ENCODE measurements around the gene CD3G.

The CD3G gene

DNA sequence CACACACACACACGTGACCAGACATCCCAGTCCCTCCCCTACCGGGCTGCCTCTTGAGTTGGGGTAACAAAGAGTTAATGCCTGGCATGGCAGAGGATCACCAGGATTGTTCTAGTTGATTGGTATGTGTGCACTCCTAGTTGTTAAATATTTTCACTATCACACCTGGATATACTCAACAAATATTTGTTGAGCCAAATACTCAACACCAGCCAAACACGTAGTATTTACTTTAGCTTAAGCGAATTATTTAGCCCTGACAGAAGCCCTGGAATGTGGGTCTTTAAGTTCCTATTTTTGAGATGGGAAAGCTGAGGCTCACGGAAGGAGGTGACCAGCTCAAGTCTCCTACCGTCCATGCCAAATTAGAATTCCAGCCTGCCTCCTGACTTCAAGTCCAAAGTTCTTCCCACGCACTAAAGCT lies 29.1 kb upstream of the CD3G start:
- Mint-ChIP-seq H3K4me1 (peaks cover 89% of the 10 kb centered on the region), H3K36me3 (ENCODE audit: low read depth) (peaks cover 52% of the 10 kb centered on the region), H3K4me3 (no peak overlapping the region), H3K9me3 (no peaks in the 10 kb centered on the region), H3K27me3 (no peaks in the 10 kb centered on the region), H3K27ac (peak overlapping the region; percentile 73)
- no peak for ATAC-seq
- no peak for DNase-seq

DNA sequence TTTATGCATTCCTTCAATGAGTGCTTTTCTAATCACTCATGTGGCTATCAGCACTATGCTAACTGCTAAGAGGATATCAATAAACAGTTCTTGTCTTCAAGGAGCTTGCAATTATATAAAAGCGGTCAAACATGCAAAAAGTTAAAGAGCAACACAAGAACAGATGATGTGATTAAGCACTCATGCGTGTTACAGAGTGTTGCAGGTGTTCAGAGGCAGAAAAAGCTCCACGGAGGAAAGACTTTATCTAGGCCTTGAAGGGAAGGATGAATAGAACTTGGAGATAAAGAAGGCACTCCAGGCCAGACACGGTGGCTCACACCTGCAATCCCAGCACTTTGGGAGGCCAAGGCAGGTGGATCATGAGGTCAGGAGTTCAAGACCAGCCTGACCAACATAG lies 26.0 kb upstream of the CD3G start:
- Mint-ChIP-seq H3K9me3 (no peaks in the 10 kb centered on the region), H3K4me3 (no peak overlapping the region), H3K27ac (no peak overlapping the region), H3K36me3 (ENCODE audit: low read depth) (peaks cover 26% of the 10 kb centered on the region), H3K27me3 (no peaks in the 10 kb centered on the region), H3K4me1 (peaks cover 80% of the 10 kb centered on the region)
- no peak for ATAC-seq
- DNase-seq: no peak

DNA sequence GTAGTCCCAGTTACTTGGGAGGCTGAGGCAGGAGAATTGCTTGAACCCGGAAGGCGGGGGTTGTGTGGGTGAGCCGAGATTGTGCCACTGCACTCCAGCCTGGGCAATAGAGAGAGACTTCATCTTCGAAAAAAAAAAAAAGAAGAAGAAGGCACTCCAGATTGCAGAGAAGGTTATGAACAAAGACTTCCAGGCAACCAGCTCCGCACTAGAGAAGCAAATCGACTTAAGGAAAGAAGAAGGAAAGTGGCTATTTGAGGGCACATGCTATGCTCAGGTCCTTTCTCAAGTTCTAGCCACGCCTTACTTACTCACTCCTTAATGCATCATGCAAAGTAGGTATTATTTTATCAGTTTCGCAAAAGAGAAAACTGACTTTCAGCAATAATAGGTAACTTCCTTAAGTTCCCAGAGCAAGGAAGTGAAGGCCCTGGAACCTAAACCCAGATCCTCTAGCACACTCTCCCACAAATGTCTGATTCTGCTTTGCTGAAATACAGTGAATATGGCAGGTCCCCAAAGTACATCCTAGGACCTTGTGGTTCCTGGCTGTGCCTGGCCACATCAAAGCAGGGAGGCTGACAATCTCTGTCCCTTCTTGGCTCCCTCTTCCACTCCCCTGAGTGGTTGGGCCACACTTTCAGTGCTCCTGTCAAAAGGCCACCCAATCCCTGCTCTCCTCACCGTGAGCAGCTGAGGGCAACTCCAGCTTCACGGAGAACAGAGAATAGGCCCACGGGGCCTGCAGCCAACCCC lies 25.4 kb upstream of the CD3G start:
- peaks cover 82% of the 10 kb centered on the region for H3K4me1 Mint-ChIP-seq
- ATAC-seq: no peak
- peaks cover 24% of the 10 kb centered on the region for H3K36me3 Mint-ChIP-seq (ENCODE audit: low read depth)
- H3K27ac Mint-ChIP-seq: no peak overlapping the region
- H3K27me3 Mint-ChIP-seq: no peaks in the 10 kb centered on the region
- no peaks in the 10 kb centered on the region for H3K9me3 Mint-ChIP-seq
- no peak for DNase-seq
- no peak overlapping the region for H3K4me3 Mint-ChIP-seq

DNA sequence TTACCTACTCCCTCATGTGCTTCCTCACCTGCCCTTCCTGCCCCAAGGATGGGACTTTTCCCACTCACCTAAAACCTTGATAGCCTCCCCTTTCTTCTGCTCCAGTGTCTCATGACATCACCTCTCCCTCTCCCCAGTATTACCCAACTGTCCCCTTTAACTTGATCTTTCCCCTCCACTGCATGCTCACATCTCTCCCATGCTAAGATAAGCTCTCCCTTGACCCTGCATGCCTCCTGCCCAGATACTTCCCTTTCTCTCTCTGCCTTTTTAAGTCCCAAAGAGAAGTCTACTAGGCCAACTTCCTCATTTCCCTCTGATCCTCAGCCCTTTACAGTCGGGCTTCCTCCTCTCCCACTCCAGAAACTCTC lies 24.8 kb upstream of the CD3G start:
- Mint-ChIP-seq H3K9me3 (no peaks in the 10 kb centered on the region), H3K4me1 (peaks cover 76% of the 10 kb centered on the region), H3K36me3 (ENCODE audit: low read depth) (peaks cover 18% of the 10 kb centered on the region), H3K27me3 (no peaks in the 10 kb centered on the region), H3K4me3 (no peak overlapping the region), H3K27ac (peak overlapping the region; percentile 19)
- no peak for DNase-seq
- no peak for ATAC-seq

DNA sequence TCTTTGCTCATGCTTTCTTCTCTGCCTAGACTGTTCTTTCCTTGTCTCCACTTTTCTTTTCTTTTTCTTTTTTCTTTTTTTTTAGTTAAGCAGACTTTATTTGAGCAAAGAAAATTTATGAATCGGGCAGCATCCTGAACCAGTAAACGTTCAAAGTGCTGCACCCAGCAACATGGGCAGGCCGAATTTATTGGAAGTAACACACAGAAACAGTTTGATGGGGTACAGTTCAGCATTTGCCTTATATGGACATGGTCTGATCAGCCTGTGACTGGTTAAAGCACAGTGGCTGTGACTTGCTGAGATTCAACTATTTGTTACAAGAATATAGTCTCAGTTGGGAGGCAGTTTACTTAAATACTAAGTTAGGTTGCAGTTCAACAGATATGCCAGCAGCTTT lies 23.6 kb upstream of the CD3G start:
- H3K27ac Mint-ChIP-seq: no peak overlapping the region
- H3K9me3 Mint-ChIP-seq: no peaks in the 10 kb centered on the region
- H3K4me3 Mint-ChIP-seq: no peak overlapping the region
- no peak for ATAC-seq
- H3K27me3 Mint-ChIP-seq: no peaks in the 10 kb centered on the region
- peaks cover 66% of the 10 kb centered on the region for H3K4me1 Mint-ChIP-seq
- no peak for DNase-seq
- peaks cover 13% of the 10 kb centered on the region for H3K36me3 Mint-ChIP-seq (ENCODE audit: low read depth)

DNA sequence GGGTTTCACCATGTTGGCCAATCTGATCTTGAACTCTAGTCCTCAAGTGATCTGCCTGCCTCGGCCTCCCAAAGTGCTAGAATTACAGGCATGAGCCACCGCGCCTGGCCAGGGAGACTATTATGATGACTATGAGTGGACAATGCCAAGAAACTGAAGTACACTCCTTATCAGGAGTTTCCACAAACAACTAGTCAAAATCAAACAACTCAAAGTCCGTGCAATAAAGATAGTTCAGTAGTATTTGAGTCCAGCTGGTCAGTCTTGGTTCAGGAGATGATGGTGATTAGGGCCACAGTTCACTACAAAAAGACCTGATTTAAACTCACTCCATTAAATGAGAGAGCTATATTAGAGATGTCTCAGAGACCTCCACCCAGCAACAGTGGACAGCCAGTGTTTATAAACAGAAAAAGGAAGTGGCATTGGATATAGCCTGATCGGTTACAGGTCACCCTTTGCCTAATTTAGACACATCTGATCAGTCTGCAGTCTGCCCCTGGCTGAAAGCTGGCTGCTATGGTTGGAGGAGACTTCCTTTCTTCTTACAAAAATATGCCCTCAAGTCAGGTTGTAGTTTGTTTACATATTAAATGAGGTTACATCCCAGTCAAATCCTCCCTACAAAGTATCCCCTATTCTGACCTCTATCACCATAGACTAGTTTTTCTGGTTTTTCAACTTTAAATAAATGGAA lies 22.6 kb upstream of the CD3G start:
- DNase-seq (no peak), ATAC-seq (no peak)
- Mint-ChIP-seq H3K27ac (peak overlapping the region; percentile 41), H3K4me3 (no peak overlapping the region), H3K36me3 (ENCODE audit: low read depth) (peaks cover 10% of the 10 kb centered on the region), H3K27me3 (no peaks in the 10 kb centered on the region), H3K4me1 (peaks cover 56% of the 10 kb centered on the region), H3K9me3 (no peaks in the 10 kb centered on the region)

DNA sequence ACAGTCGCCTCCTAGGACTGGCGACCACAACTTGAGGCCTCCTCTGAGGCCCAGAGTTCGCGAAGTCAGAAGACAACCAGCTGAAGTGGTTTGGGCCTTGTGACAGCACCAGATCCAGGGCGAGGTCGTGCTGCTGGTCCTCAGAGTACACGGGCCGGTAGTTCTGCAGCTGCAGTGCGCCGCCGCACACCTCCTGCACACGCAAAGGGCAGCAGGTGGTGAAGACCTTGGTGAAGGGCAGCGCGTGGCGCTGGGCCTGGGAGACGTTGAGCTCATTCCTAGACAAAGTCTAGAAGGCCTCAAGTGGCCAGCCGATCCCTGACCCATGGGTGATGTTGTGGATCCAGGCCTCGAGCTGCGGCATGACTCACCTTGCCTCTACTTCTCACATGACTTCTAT lies 21.4 kb upstream of the CD3G start:
- no peak overlapping the region for H3K27ac Mint-ChIP-seq
- H3K9me3 Mint-ChIP-seq: no peaks in the 10 kb centered on the region
- peaks cover 46% of the 10 kb centered on the region for H3K4me1 Mint-ChIP-seq
- H3K4me3 Mint-ChIP-seq: no peak overlapping the region
- H3K36me3 Mint-ChIP-seq (ENCODE audit: low read depth): peaks cover 3% of the 10 kb centered on the region
- H3K27me3 Mint-ChIP-seq: no peaks in the 10 kb centered on the region
- ATAC-seq (no peak), DNase-seq (no peak)

DNA sequence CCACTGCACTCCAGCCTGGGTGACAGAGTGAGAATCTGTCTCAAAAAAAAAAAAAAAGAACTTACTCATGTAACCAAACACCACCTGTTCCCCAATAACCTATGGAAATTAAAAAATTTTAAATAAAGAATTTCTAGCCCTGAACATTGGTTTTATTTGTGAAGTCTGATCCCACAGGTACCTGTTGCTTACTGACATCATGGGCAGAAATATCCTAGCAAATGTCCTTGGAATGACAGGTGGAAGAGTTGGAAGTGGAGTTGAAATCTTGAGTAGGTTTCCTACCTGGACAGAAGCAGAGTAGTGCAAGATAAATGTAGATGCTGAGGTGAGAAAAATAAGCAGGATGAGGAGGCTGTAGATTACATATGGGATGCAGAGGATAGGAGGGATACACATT lies 18.9 kb upstream of the CD3G start:
- no peak overlapping the region for H3K27ac Mint-ChIP-seq
- DNase-seq (no peak), ATAC-seq (no peak)
- no peak overlapping the region for H3K4me3 Mint-ChIP-seq
- H3K36me3 Mint-ChIP-seq (ENCODE audit: low read depth): peaks cover 6% of the 10 kb centered on the region
- H3K9me3 Mint-ChIP-seq: no peaks in the 10 kb centered on the region
- H3K27me3 Mint-ChIP-seq: no peaks in the 10 kb centered on the region
- H3K4me1 Mint-ChIP-seq: peaks cover 23% of the 10 kb centered on the region

DNA sequence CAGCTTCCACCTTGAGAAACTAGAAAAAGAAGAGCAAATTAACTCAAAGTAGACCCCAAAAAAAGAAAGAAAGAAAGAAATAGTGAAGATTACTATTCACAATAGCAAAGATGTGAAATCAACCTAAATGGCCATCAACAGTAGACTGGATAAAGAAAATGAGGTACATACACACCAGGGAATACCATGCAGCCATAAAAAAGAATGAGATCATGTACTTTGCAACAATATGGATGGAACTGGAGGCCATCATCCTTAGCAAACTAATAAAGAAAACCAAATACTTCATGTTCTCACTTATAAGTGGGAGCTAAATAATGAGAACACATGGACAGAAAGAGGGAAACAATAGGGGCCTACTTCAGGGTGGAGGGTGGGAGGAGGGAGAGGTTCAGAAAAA lies 15.4 kb upstream of the CD3G start:
- DNase-seq (no peak), ATAC-seq (no peak)
- Mint-ChIP-seq H3K27me3 (no peaks in the 10 kb centered on the region), H3K9me3 (no peaks in the 10 kb centered on the region), H3K27ac (no peak overlapping the region), H3K4me1 (peaks cover 8% of the 10 kb centered on the region), H3K4me3 (no peak overlapping the region), H3K36me3 (ENCODE audit: low read depth) (peaks cover 5% of the 10 kb centered on the region)

DNA sequence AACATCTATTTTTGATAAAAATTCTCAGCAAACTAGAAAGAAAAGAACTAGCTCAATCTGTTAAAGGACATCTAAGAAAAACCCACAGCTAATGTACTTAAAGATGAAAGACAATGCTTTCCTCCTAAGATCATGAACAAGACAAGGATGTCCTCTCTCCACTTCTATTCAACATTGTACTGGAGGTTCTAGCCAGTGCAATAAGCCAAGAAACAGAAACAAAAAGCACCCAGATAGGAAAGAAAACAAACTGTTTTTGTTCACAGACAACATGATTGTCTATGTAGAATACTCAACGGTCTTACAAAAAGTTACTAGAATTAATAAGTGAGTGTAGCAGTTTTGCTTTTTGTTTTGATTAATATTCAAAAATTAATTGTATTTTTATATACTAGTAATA lies 9.4 kb upstream of the CD3G start:
- Mint-ChIP-seq H3K9me3 (no peaks in the 10 kb centered on the region), H3K4me1 (peaks cover 49% of the 10 kb centered on the region), H3K27ac (peak overlapping the region; percentile 70), H3K27me3 (no peaks in the 10 kb centered on the region), H3K36me3 (ENCODE audit: low read depth) (peaks cover 29% of the 10 kb centered on the region), H3K4me3 (peak overlapping the region; percentile 35)
- no peak for DNase-seq
- no peak for ATAC-seq

DNA sequence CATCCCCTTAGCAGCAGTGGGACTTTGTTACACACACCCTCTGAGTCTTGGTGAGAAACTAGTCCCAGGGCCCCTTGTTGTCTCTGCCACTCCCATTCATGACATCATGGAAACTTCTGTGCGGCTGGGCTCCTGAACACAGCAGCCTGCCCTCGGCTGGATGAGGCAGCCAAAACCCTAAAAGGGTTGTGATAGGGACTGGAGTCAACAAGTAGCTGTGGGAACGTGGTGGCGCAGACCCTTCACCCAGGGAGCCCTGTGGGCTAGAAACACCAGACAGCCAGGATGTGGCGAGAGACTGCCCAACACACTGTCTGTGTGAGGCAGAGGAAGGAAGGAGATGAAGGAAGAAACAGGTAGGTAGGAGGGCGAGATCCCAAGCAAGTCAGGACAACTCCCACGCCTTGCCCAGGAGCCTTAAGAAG lies 5.5 kb upstream of the CD3G start:
- ATAC-seq (peak; percentile 76), DNase-seq (peak; percentile 87)
- Mint-ChIP-seq H3K27me3 (no peaks in the 10 kb centered on the region), H3K4me1 (peaks cover 56% of the 10 kb centered on the region), H3K36me3 (ENCODE audit: low read depth) (peaks cover 51% of the 10 kb centered on the region), H3K27ac (peak overlapping the region; percentile 92), H3K4me3 (peak overlapping the region; percentile 88), H3K9me3 (no peaks in the 10 kb centered on the region)

DNA sequence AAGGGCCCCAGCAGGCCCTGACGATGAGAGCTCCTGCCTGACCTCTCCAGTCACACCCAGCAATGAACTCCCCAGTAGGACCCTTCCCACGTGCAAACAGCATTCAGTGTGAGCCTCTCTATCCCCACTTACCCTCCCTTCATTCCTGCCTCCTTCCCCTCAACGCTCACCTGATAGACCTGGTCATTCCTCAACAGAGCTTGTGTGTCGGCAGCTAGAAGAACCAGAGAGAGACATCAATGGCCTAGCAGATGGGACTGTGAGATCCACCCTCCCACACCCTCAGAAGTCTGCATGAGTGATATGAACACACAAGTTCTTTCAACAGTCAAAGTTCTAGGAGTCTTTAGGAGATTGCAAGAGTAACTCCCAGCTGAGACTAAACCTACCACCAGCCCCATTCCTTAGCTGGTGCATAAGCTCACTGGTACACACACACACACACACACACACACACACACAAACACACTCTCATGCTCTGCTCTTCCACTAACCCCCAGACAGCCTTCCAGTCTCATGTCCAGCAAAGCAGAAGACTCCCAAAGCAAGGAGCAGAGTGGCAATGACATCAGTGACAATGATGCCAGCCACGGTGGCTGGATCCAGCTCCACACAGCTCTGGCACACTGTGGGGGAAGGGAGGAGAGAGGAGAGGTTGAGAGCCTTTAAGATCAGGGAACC lies 4.7 kb upstream of the CD3G start:
- Mint-ChIP-seq H3K27me3 (no peaks in the 10 kb centered on the region), H3K36me3 (ENCODE audit: low read depth) (peaks cover 51% of the 10 kb centered on the region), H3K9me3 (no peaks in the 10 kb centered on the region), H3K4me3 (peak overlapping the region; percentile 88), H3K4me1 (peaks cover 58% of the 10 kb centered on the region), H3K27ac (peak overlapping the region; percentile 92)
- DNase-seq: no peak
- no peak for ATAC-seq

DNA sequence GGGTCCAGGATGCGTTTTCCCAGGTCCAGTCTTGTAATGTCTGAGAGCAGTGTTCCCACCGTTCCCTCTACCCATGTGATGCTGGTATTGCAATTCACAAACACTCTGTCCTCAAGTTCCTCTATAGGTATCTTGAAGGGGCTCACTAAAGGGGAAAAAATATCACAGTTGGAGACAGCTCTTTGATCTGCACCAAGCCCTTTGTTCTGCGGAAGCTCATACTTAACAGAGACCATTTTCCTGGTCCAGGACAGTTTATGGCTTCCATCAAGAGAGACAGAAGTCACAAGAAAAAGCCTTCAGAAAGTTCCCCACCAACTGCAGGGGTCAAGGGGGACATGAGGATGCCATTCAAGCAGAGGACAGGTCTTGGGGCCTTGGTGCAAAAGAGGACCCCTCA lies 3.7 kb upstream of the CD3G start:
- ATAC-seq (no peak), DNase-seq (no peak)
- peaks cover 54% of the 10 kb centered on the region for H3K4me1 Mint-ChIP-seq
- H3K4me3 Mint-ChIP-seq: peak overlapping the region; percentile 88
- H3K27ac Mint-ChIP-seq: peak overlapping the region; percentile 92
- no peaks in the 10 kb centered on the region for H3K27me3 Mint-ChIP-seq
- H3K9me3 Mint-ChIP-seq: no peaks in the 10 kb centered on the region
- peaks cover 57% of the 10 kb centered on the region for H3K36me3 Mint-ChIP-seq (ENCODE audit: low read depth)

DNA sequence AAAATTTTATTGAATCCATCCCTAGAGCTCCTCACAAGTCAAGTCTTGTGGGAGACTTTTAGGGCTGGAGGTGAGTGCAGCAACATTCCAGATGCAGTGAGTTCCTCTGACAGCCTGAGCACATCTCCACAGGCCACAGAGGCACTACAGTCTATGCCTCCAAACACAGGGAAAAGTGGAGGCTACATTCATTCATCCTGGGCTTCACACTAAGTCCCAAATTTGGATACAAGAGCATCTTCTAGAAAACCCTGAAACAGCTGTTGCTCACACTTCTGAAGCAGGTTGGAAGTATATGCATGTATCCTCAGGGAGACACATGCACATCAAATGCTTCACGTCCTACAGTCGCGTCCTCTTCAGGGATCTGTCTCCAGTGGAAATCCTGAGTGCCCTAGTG lies 2.9 kb upstream of the CD3G start:
- Mint-ChIP-seq H3K4me3 (peak overlapping the region; percentile 88), H3K27ac (peak overlapping the region; percentile 92), H3K9me3 (no peaks in the 10 kb centered on the region), H3K36me3 (ENCODE audit: low read depth) (peaks cover 62% of the 10 kb centered on the region), H3K27me3 (no peaks in the 10 kb centered on the region), H3K4me1 (peaks cover 55% of the 10 kb centered on the region)
- DNase-seq: no peak
- ATAC-seq: no peak

Data from activated naive CD8-positive, alpha-beta T cell treated with anti-CD3 and anti-CD28 coated beads, Interleukin-2, amount 50 U/mL, for 24 hours (primary cell).